NCI-H526 (cell line): ENCODE data around the gene PRAMEF13.
"Not testable (repeated sequence)": the region's sequence is repeated elsewhere in the genome, so short reads cannot be mapped to it uniquely, and the experiment has no call there.

Experiments used
- DNase-seq, 2 experiments: peaks; one replicate each; lab custom pipeline; 2025; lab: John Stamatoyannopoulos, UW

The PRAMEF13 gene

GRCh38 chr1:13165531-13165930 lies 35.7 kb downstream of the PRAMEF13 start, which contains the start of gene HNRNPCL4:
HNRNPCL4 (minus strand) TSS chr1:13165631; CDS start chr1:13165467, 164 bp downstream.
- not testable (repeated sequence) for DNase-seq

GRCh38 chr1:13155909-13156308 lies 45.3 kb downstream of the PRAMEF13 start, which contains the start of gene PRAMEF26:
PRAMEF26 (minus strand) TSS chr1:13156009; CDS start chr1:13153095, 2,914 bp downstream.
- not testable (repeated sequence) for DNase-seq
